Activated CD4-positive, CD25-positive, alpha-beta regulatory T cell treated with anti-CD3 and anti-CD28 coated beads, Interleukin-2, amount 50 U/mL, for 16 hours (primary cell): Measurements from ENCODE around the gene KLRC1.
"Not testable (repeated sequence)": the region's sequence is repeated elsewhere in the genome, so short reads cannot be mapped to it uniquely, and the experiment has no call there.

Source experiments
- DNase-seq: peaks from one replicate; pipeline ENCODE4 v3.0.0-alpha.2; 2020; ENCODE audit warnings: low read depth, low spot score

KLRC1 gene

DNA sequence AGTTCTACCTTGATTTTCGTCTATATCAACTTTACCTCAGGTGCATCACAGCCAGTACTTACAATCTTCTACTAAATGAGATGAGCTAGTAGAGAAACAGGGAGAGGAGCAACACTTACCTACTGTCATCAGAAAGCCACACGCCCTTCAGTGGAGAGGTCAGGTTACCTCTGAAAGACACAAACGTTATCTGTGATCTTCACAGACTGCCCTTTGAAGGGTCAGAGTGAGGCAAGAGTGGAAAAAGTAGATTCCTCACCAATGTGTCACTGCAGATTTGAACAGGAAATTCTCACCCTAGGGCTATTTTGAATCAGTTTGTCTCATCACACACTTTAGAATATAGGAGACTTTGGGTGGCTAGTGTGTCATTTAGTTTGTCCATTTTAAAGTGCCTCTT lies 31.0 kb downstream of the KLRC1 start:
- DNase-seq = not testable (repeated sequence)

DNA sequence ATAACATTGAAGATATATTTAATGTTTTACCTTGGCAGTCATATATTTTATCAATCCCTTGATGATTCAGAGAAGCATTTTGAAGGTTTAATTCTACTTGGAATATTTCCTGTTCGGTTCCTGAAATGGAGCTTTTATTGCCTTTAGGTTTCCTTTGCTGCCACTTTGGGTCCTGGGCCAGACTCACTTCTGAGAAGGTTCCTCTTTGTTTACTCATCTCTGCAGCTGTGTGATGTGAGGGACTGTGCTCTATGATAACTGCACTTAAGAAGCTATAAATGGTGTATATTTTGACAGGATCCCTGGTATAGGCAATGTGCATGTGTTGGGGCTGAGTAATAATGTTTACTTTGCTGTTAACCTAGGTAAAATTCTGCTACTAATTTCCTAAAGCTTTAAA lies 32.8 kb downstream of the KLRC1 start, which contains the start of gene KLRC3:
Gene KLRC3, minus strand, starts transcription at position 262 of the 400 bp plus-strand sequence. Its CDS starts 45 bp downstream, at position 217.
- not testable (repeated sequence) for DNase-seq

DNA sequence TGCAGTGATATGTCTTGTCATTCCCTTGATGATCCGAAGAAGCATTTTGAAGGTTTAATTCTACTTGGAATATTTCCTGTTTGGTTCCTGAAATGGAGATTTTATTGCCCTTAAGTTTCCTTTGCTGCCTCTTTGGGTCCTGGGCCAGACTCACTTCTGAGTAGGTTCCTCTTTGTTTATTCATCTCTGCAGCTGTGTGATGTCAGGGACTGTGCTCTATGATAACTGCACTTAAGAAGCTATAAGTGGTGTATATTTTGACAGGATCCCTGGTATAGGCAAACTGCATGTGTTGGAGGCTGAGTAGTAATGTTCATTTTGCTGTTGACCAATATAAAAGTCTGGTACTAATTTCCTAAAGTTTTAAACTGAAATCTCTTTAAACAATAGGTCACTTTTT lies 43.8 kb downstream of the KLRC1 start, which contains the start of gene KLRC4:
Gene KLRC4, minus strand, starts transcription at position 366 of the 400 bp plus-strand sequence. Its CDS starts 182 bp downstream, at position 184.
- no peak for DNase-seq

DNA sequence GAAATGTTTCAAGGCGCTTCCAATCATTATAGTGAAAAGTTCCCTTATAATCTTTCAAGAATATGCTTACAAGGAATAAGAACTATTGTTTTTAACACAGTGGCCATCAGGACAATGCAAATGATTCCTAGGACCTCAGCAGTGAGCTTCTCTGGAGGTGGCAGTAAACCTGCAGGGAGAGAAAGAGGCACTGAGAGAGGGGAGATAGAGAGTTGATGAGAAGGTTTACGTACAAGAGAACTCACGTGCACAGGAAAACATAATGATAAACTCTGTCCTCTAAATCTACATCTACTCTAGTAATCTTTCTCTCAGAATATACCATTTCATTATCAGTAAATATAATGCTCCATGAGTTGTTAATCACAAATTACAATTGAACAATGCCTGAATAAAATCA lies 44.3 kb downstream of the KLRC1 start:
- DNase-seq = no peak

GRCh38 chr12:10406725-10407124 lies 46.5 kb downstream of the KLRC1 start:
- no peak for DNase-seq

DNA sequence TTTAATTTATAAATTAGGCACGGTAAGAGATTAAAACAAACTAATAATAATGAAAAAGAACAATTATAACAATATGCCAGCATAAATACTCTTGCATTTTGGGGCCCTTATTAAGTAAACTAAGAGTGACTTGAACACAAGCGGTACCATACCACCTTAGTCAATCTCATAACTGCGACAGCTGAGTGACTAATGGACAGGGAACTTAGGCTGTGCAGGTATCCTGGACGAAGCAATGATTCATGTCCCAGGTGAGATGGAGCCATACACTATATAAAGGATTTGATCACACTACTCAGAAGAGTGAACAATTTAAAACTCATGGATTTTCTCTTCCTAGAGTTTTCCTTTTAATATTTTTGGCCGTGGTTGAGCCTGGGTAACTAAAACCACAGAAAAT lies 47.9 kb downstream of the KLRC1 start:
- DNase-seq = no peak

DNA sequence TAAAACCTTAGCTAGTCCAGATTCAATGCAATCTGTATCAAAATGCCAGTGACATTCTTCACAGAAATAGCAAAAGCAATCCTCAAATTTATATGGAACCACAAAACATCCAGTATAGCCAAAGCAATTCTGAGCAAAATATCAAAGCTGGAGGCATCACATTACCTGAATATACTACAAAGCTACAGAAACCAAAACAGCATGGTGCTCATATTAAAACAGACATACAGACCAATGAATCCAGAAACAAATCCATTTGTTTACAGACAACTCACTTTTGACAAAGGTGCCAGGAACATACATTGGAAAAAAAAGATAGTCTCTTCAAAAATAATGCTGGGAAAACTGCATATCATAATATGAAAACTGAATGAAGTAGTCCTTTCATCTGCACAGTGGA lies 48.4 kb downstream of the KLRC1 start:
- DNase-seq = no peak

DNA sequence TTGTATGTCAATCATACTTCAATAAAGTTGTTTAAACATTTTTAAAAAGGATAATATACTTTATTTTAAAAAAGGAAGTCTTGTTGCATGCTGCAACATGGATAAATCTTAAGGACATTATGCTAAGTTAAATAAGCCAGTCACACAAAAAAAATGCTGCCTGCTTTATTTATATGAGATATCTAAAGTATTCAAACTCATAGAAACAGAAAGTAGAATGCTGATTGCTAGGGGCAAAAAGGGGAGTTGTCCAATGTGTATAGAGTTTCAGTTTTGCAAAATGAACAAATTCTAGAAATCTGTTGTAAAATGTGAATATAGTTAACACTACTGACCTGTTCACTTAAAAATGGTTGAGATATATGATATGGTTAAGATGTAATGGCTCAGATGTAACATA lies 52.3 kb downstream of the KLRC1 start:
- DNase-seq = no peak

- DNase-seq = no peak
Observed at GRCh38 chr12:10398168-10398567, 55.0 kb downstream of the KLRC1 start.

DNA sequence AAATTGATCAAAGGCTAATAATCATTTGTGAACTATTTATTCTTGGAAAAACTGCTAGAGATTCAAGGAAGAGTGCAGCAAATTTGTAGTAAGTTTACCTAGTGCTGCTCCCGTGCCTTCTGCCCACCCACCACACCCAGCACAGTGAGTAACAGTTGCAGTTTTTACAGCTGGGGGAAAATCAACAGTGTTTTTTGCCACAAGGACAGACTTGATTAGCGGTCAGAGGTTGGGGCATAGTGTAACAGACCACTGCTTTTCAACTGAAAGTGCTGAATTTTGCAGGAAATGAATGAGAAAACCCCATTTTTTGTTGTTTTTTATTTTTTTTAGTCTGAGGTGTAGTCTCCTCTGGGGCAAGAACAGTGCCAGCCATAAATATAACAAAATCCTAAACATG lies 55.9 kb downstream of the KLRC1 start:
- DNase-seq = no peak

DNA sequence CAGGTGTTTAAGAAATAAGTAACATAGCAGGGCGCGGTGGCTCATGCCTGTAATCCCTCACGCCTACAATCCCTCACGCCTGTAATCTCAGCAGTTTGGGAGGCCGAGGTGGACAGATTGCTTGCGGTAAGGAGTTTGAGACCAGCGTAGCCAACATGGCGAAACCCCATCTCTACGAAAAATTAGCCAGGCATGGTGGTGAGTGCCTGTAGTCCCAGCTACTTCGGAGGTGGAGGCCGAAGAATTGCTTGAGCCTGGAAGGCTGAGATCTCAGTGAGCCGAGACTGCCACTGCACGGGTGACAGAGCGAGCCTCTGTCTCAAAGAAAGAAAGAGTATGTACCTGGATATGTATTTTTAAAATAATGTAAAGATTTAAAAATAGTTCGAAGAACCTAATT lies 57.0 kb downstream of the KLRC1 start:
- not testable (repeated sequence) for DNase-seq
